ENCODE results near the gene NOVA1.

- no peak for TF ChIP-seq OVOL2 (CRISPR knock-in tag; IDR thresholded peaks at IDR 0.05; ENCODE audit: borderline replicate concordance)
- TF ChIP-seq ERG (CRISPR knock-in tag; IDR thresholded peaks at IDR 0.05): no peak
- no peak for TF ChIP-seq TEAD4 (CRISPR knock-in tag; IDR thresholded peaks at IDR 0.05)
- TF ChIP-seq CTCF (IDR thresholded peaks at IDR 0.05): no peak
- TF ChIP-seq CREB1 (CRISPR knock-in tag; IDR thresholded peaks at IDR 0.05): no peak
- no peak for TF ChIP-seq NR2C2 (CRISPR knock-in tag; IDR thresholded peaks at IDR 0.05)
- TF ChIP-seq MAX (CRISPR knock-in tag; IDR thresholded peaks at IDR 0.05): no peak
These were observed 65.9 kb downstream of the NOVA1 start for GRCh38 chr14:26531894-26532293.

Data from WTC11 (cell line).